C4-2B (cell line): ENCODE measurements around the gene LDLRAD3.

Experiments used
- H3K27ac ChIP-seq: fragments of 450-650 bp; 2 replicates; pipeline ENCODE4 v1.5.1; 2017
- CTCF ChIP-seq: fragments of 450-650 bp; conservative IDR thresholded peaks from 2 replicates; pipeline ENCODE4 v1.5.1; 2017; ENCODE audit warnings: mild to moderate bottlenecking
- ZFX ChIP-seq: fragments of 450-650 bp; IDR thresholded peaks from 2 replicates; pipeline ENCODE4 v1.6.1; 2017

Gene LDLRAD3

DNA sequence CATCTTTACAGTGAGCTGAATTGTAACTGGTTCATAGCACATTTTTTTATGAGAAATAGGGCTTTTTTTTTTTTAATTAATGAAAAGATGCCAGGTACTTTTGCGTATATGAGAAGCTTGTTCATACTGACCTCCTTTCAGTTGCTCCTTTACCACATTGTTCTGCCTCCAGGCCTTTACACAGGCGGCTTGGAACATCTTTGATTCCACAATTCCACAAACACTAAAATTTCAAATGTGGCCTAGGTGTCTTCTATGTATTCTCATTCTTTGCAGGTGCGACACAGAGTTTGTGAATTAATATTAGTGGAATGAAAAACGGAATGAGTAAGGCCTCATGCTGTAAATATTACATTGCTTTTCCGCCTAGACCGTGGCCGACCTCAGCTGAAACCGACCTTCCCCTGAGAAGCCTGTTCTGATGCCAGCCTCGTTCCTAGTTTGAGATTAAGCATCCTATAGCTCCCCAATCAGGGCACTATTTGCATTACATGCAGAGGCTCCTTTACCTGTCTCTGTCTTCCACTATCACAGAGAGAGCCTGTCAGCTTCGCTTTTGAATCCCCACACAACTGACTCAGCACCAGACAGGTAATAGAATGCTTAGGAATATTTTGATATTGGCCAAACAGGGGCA is 125.8 kb downstream of the LDLRAD3 start:
- H3K27ac ChIP-seq, result no peak overlapping the region
- no peak for TF ChIP-seq ZFX
- TF ChIP-seq CTCF, result peak; percentile 28

- no peak for TF ChIP-seq ZFX
- no peak; the same call in 1 of the 2 replicates for TF ChIP-seq CTCF
- H3K27ac ChIP-seq, result no peak overlapping the region
These were observed 126.5 kb downstream of the LDLRAD3 start for GRCh38 chr11:36070213-36070953.

DNA sequence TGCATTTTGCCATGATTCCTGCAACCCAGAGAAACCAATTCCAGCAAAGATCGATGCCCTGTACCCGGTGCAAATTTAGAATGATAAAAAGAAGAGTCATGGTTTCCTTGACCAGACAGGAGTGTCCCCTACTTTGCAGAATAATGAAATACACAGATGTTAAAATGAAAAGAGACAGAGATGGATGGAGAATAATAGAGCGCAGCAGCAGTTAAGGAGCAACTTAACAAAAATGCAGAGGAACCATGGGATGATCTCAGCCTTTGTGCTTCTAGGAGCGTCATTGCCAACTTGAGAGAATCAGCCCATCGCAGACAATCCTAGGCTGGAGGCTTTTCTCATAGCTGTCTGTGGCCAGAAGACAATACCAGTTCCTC is 127.1 kb downstream of the LDLRAD3 start:
- no peak overlapping the region for H3K27ac ChIP-seq
- TF ChIP-seq ZFX, result no peak
- TF ChIP-seq CTCF, result no peak

DNA sequence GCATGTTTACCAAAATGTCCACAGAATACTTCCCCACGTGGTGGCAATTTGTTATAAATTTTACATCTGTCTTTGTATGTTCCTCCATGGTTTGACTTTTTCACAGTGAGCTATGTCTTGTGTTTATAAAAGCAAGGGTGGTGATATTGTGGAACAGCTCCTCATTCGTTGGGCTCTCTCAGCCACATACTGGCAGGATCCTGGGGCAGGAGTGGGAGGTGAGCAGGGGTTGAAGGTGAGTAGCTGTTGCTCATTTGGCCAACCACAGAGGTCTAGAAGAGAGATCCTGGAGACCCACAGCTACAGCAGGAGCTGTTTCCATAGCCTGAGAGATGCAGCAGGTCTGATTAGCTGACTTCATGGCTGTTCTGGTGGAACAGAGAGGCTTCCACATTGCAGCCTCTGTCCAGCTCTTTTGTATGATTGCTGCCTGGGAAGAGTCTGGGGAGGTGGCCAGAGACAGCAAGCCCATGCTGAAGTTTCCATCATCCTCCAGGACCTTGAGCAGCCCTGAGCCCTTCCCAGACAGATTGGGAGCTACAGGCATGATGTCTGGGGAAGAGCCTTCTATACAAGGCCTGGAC is 128.1 kb downstream of the LDLRAD3 start:
- H3K27ac ChIP-seq, result no peak overlapping the region
- no peak for TF ChIP-seq CTCF
- no peak for TF ChIP-seq ZFX

- TF ChIP-seq CTCF, result no peak
- no peak for TF ChIP-seq ZFX
- no peak overlapping the region for H3K27ac ChIP-seq
These were observed 129.7 kb downstream of the LDLRAD3 start for GRCh38 chr11:36073411-36074203.

- TF ChIP-seq CTCF (no peak), ZFX (no peak)
- H3K27ac ChIP-seq, result no peak overlapping the region
These were observed 131.1 kb downstream of the LDLRAD3 start for GRCh38 chr11:36074941-36075431.
